Loucy (cell line): ENCODE results near the gene C15orf40.

Source experiments
- H2AFZ ChIP-seq: fragments of 200-600 bp; sonication (generic); 2 replicates; pipeline ENCODE4 v1.6.0; 2016; ENCODE audit warnings: antibody characterized with exemption, mild to moderate bottlenecking, low read length, moderate library complexity
- H3F3A ChIP-seq: fragments of 200-600 bp; 2 replicates; pipeline ENCODE4 v1.6.0; 2016; ENCODE audit warnings: antibody characterized with exemption, low read depth, mild to moderate bottlenecking
- H3K27me3 ChIP-seq: fragments of 200-600 bp; sonication (generic); 2 replicates; pipeline ENCODE4 v1.6.1; 2014; ENCODE audit warnings: low read length, mild to moderate bottlenecking; ENCODE audit not compliant: insufficient read depth, poor library complexity, severe bottlenecking
- H3K36me3 ChIP-seq: fragments of 200-600 bp; sonication (generic); 2 replicates; pipeline ENCODE4 v1.6.1; 2016; ENCODE audit warnings: low read length; ENCODE audit not compliant: insufficient read depth
- H3K4me1 ChIP-seq: fragments of 200-600 bp; sonication (generic); 2 replicates; pipeline ENCODE4 v1.5.1; 2014; ENCODE audit warnings: low read length, mild to moderate bottlenecking; ENCODE audit not compliant: insufficient read depth, poor library complexity, severe bottlenecking
- H3K4me2 ChIP-seq: fragments of 200-600 bp; sonication (generic); 2 replicates; pipeline ENCODE4 v1.6.0; 2014; ENCODE audit warnings: antibody characterized with exemption, low read length, low read depth, mild to moderate bottlenecking; ENCODE audit not compliant: poor library complexity, severe bottlenecking
- H3K4me3 ChIP-seq: fragments of 200-600 bp; sonication (generic); 2 replicates; pipeline ENCODE4 v1.5.1; 2014; ENCODE audit warnings: low read length, mild to moderate bottlenecking, mixed read lengths; ENCODE audit not compliant: poor library complexity, severe bottlenecking
- H3K79me2 ChIP-seq: fragments of 200-600 bp; sonication (generic); 2 replicates; pipeline ENCODE4 v1.6.1; 2014; ENCODE audit warnings: low read length; ENCODE audit not compliant: insufficient read depth
- H3K9ac ChIP-seq: fragments of 200-600 bp; sonication (generic); 2 replicates; pipeline ENCODE4 v1.6.0; 2014; ENCODE audit warnings: mild to moderate bottlenecking, low read depth, low read length, moderate library complexity; ENCODE audit not compliant: poor library complexity, severe bottlenecking
- H3K9me2 ChIP-seq: fragments of 200-600 bp; sonication (generic); replicated peaks from 2 replicates; pipeline ENCODE4 v1.6.1; 2016; ENCODE audit warnings: low read depth, low read length, mixed read lengths
- H3K9me3 ChIP-seq: fragments of 200-600 bp; sonication (generic); 2 replicates; pipeline ENCODE4 v1.6.1; 2014; ENCODE audit warnings: mild to moderate bottlenecking, antibody characterized with exemption, low read length, low read depth; ENCODE audit not compliant: insufficient read depth
- H4K20me1 ChIP-seq: fragments of 200-600 bp; sonication (generic); 2 replicates; pipeline ENCODE4 v1.6.0; 2014; ENCODE audit warnings: antibody characterized with exemption, low read length, mild to moderate bottlenecking; ENCODE audit not compliant: insufficient read depth, poor library complexity, severe bottlenecking
- CTCF ChIP-seq: fragments of 200-600 bp; sonication (generic); conservative IDR thresholded peaks from 2 replicates; pipeline ENCODE4 v1.5.1; 2014; ENCODE audit warnings: mild to moderate bottlenecking, antibody characterized with exemption, low read length
- EZH2phosphoT487 ChIP-seq: fragments of 200-600 bp; IDR thresholded peaks from 2 replicates; pipeline ENCODE4 v1.6.1; 2018; ENCODE audit warnings: antibody characterized with exemption, mild to moderate bottlenecking, moderate library complexity, borderline replicate concordance

The C15orf40 gene

GRCh38 chr15:82970696-82971095, 40.7 kb downstream of the C15orf40 start:
- Histone ChIP-seq H3K9me2 (no peaks in the 10 kb centered on the region), H3K9ac (no peak overlapping the region), H3K27me3 (no peaks in the 10 kb centered on the region), H3K36me3 (no peaks in the 10 kb centered on the region), H3K4me2 (no peak overlapping the region), H4K20me1 (no peaks in the 10 kb centered on the region), H3K79me2 (no peaks in the 10 kb centered on the region), H3K4me3 (no peak overlapping the region), H3K9me3 (no peaks in the 10 kb centered on the region), H3K4me1 (no peaks in the 10 kb centered on the region), H3F3A (no peaks in the 10 kb centered on the region), H2AFZ (no peak overlapping the region)
- TF ChIP-seq CTCF, result no peak
- no peak for TF ChIP-seq EZH2phosphoT487

- no peak overlapping the region for H3K9ac ChIP-seq
- H2AFZ ChIP-seq, result no peak overlapping the region
- no peaks in the 10 kb centered on the region for H3K4me1 ChIP-seq
- H3K79me2 ChIP-seq, result no peaks in the 10 kb centered on the region
- no peaks in the 10 kb centered on the region for H3K9me2 ChIP-seq
- TF ChIP-seq EZH2phosphoT487 (no peak), CTCF (no peak)
- H3F3A ChIP-seq, result no peaks in the 10 kb centered on the region
- no peak overlapping the region for H3K4me2 ChIP-seq
- H3K27me3 ChIP-seq, result no peaks in the 10 kb centered on the region
- no peaks in the 10 kb centered on the region for H3K9me3 ChIP-seq
- H3K4me3 ChIP-seq, result no peak overlapping the region
- no peaks in the 10 kb centered on the region for H3K36me3 ChIP-seq
- no peaks in the 10 kb centered on the region for H4K20me1 ChIP-seq
Measured at GRCh38 chr15:82970078-82970686, 41.3 kb downstream of the C15orf40 start.

GRCh38 chr15:82969353-82969752, 42.1 kb downstream of the C15orf40 start:
- no peak overlapping the region for H3K9ac ChIP-seq
- no peak overlapping the region for H3K4me3 ChIP-seq
- H3K4me2 ChIP-seq, result no peak overlapping the region
- TF ChIP-seq EZH2phosphoT487, result no peak
- no peaks in the 10 kb centered on the region for H4K20me1 ChIP-seq
- no peaks in the 10 kb centered on the region for H3K36me3 ChIP-seq
- no peaks in the 10 kb centered on the region for H3K9me3 ChIP-seq
- H2AFZ ChIP-seq, result no peak overlapping the region
- no peaks in the 10 kb centered on the region for H3K79me2 ChIP-seq
- H3K4me1 ChIP-seq, result no peaks in the 10 kb centered on the region
- no peaks in the 10 kb centered on the region for H3K27me3 ChIP-seq
- H3K9me2 ChIP-seq, result no peaks in the 10 kb centered on the region
- H3F3A ChIP-seq, result no peaks in the 10 kb centered on the region

- Histone ChIP-seq H3K4me1 (no peaks in the 10 kb centered on the region), H4K20me1 (no peaks in the 10 kb centered on the region), H3K9me2 (no peaks in the 10 kb centered on the region), H3K9me3 (no peaks in the 10 kb centered on the region), H2AFZ (no peak overlapping the region), H3K79me2 (no peaks in the 10 kb centered on the region), H3K9ac (no peak overlapping the region), H3F3A (no peaks in the 10 kb centered on the region), H3K27me3 (no peaks in the 10 kb centered on the region), H3K36me3 (no peaks in the 10 kb centered on the region), H3K4me2 (no peak overlapping the region), H3K4me3 (no peak overlapping the region)
- TF ChIP-seq EZH2phosphoT487, result no peak
Measured at GRCh38 chr15:82968066-82968465, 43.4 kb downstream of the C15orf40 start.
